CD4-positive, alpha-beta T cell treated with Interleukin-21 for 1 hour (primary cell): Measurements from ENCODE around the gene MPIG6B.

Experiments used
- DNase-seq: peaks from one replicate; pipeline ENCODE4 v3.0.0-alpha.2; 2020

MPIG6B gene

GRCh38 chr6:31769684-31770371 lies 46.7 kb downstream of the MPIG6B start:
- peak; percentile 84 for DNase-seq

GRCh38 chr6:31770860-31771259 lies 47.7 kb downstream of the MPIG6B start:
- DNase-seq: no peak

- DNase-seq: no peak
These were observed 48.8 kb downstream of the MPIG6B start for GRCh38 chr6:31771992-31772358.

DNA sequence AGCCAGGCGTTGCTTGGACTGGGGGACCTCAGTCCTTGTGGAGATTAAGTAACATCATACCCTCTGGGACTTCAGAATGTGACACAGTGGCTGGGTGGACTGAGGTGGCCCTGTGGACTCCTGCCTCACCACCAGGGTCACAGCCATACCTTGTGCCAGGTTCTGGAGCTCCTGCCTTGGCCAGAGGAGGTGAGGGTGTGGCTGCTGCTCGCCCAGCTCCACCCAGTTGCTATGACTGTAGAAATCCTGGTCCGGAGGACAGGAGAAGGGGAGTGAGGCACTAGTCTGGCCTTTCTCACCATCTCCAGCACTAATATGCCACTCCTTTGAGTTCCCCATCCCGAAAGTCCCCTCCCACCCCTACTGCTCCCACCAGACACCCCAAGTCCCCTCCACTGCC lies 52.0 kb downstream of the MPIG6B start:
- DNase-seq: no peak

- DNase-seq: no peak
These were observed 52.7 kb downstream of the MPIG6B start for GRCh38 chr6:31775633-31776484.
